HG03460 (cell line): ENCODE results near the gene RBMS3.
"Not testable (repeated sequence)": the region's sequence is repeated elsewhere in the genome, so short reads cannot be mapped to it uniquely, and the experiment has no call there.

Experiments used
- ATAC-seq: cut with Tn5 transposase; IDR thresholded peaks from one replicate; pipeline ENCODE4 v1.9.1; 2021; ENCODE audit not compliant: unreplicated experiment

Gene RBMS3

GRCh38 chr3:29382409-29382808 is 101.5 kb downstream of the RBMS3 start:
- ATAC-seq = no peak

- ATAC-seq = no peak
Observed at GRCh38 chr3:29382845-29383244, 102.0 kb downstream of the RBMS3 start.

GRCh38 chr3:29384640-29385039 is 103.8 kb downstream of the RBMS3 start:
- ATAC-seq = no peak

- ATAC-seq = no peak
Observed at GRCh38 chr3:29385046-29385830, 104.4 kb downstream of the RBMS3 start.

GRCh38 chr3:29389362-29389761 is 108.5 kb downstream of the RBMS3 start:
- no peak for ATAC-seq

DNA sequence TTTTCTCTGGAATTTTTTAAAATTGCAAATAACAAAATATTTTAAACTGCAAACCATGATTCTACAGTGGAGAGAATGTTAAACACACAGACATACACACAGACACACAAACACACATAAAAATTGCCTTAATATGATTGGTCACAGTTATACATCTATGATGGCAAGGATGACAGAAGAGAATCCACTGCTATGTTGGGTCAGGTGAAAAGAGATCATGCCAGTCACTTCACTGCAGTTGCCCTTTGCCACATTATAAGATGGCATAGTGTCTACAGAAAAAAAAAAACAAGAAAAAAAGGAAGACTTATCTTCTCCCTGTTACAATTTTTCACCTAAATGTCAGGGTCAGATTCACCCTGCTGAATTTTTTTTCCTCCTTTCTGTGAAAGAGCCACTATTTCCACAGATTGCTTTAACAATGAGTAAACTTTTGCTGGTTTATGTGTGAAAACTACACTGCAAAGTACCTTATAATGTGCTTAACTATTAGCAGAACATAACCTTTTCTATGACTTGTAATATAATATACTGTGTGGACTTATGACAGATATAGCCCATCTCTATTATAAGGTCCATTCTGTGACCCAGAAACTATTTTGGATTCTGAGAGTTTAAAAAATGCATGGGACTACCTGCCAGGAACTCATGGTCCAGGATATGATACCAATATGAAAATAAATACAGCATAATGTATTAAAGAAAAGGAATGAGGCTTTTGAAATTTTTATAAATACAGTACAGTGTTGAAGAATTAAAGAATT is 111.9 kb downstream of the RBMS3 start:
- no peak for ATAC-seq

- ATAC-seq = not testable (repeated sequence)
Observed at GRCh38 chr3:29393946-29394345, 113.1 kb downstream of the RBMS3 start.

DNA sequence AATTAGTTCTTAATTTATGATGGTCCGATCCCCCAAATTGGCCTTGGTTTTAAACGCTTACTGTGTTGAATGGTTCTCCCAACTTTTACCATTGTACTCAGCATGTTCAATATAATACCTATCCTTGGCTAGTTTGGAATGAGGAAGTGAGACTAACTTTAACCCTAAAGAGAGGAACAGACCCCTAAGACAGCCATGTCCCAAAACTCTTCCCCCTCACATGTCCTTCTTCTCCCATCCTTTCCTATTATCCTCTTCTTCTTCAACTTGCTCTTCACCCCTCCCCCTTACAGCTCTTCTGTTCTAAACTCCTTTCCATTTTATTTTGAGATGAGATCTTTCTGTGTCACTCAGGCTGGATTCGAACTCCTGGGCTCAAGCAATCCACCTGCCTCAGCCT is 116.5 kb downstream of the RBMS3 start:
- ATAC-seq = no peak

DNA sequence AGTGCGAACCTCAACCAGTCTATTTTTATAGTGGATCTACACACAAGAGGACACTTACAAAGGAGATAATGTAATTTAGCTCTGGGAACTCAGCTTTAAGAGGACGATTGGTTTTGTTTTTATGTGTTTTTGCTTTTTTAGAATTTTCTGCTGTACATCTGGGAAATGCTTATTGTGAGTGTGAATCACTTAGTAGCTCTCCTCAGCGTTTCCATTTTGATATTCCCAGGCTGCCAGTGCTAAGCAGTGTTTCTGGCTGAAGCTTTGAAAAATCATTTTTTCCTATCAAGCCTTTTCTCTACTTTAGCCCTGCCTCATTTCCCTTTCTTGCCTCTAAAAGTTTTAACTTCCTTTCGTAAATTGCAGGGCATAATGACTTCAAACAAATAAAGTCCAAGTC is 117.9 kb downstream of the RBMS3 start:
- no peak for ATAC-seq

DNA sequence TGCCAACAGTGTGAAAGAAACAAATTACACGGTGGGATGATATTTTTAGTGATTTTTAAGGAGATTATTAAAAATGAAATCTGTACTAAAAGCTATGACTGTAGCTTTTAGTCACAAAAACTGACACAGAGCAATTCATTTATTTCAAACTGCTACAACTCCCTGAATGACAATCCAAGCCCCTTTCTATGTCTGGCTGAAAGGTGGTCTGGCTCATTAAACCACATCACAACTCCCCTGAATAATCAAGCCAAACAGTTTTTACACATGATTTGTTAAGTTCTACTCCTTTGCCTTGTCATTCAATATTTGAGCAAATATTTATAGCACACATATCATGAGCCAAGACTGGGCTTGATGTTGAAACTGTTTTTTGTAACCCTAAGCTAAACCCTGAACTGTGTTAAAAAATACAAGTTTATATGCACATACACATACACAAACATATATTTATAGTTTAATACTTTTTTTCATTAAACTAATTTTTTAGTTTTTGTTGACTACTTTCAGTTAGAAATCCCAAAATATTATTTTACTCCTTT is 125.5 kb downstream of the RBMS3 start:
- no peak for ATAC-seq

GRCh38 chr3:29408676-29409075 is 127.8 kb downstream of the RBMS3 start:
- ATAC-seq = no peak

DNA sequence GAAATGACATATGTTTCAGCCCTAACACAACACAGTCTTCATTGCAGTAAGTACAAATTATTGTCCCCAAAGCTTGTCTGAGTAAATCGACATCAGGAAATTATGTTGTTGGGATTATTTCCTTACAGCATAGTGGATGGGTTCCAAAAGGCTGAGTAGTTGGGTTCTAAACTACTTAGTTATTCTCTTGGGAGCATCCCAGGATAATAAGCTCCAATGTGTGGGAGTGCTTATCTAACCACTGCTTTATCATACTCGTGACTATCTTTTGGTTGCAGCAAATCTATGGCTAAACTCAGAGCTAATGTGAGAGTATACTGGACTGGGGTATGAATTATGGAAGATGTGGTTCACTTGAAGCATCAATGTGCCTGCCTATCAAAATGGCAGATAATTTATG is 128.5 kb downstream of the RBMS3 start:
- ATAC-seq = no peak

DNA sequence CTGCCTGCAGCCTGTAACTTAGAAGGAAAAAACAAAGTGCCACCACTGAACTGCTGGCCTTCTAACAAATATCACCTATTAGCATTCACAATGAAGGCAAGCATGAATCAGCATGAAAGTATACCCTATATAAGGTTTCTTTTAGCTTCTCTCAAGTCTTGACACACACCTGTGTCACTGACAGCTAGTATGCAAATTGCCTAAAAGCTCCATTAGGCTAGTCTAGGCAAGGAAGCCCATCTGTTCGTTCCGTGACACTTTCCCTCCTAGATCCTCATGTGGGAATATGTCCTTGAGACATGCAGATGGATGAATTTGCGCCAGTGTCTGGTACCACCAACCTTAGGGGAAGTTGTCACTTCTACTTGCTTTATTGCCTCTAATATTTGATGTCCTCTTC is 129.3 kb downstream of the RBMS3 start:
- no peak for ATAC-seq

- no peak for ATAC-seq
Observed at GRCh38 chr3:29410660-29411405, 130.0 kb downstream of the RBMS3 start.

DNA sequence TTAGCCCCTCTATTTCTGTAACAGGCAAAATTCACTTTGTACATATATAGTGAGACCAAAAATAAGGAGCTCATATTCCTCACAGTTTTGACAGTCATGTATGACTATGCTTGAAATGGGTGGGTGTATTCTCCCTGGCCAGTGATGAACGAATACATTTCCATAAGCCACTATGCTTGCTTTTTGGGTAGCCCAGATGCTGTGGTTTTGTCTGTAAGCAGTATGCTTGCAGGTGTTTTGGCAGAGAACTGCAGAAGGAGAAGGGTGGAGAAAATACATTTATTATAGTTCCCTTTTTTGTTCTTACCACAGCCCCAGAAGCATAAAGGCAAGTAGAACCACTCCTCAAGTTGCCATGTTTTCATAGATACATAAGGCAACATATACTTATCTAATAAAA is 131.2 kb downstream of the RBMS3 start:
- ATAC-seq = peak; percentile 40

DNA sequence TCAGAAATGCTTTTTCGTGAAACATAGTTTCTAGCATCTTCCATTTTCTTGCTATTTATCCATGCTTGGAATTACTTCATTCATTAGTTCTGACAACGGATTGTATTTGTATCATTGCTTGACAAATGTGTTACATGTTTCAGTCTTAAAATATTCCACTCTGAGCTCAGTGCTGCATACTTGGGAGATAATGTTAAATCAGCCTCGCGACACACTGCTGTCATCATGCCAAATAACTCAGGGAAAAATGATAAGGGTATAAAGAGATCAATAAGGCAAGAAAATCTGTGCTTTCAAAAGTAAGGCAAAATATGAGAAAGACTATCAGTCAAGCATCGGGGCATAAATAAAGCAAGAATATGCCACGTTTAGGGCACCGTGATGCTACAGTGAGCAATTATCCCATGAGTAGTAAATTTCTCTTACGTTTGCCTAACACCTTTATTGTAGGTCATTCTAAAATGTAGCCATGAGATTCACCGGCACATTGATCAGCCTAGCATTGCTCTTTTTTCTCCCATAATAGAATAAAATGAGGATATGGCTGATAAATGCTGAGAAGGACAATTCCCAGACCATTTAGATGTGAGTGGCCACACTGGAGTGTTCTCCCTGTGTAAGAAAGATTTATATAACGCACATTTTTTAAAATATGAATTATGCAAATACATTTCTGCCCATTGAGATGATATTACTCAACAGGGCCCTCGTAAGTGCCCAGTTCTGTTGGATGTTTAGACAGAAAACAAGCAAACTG is 133.8 kb downstream of the RBMS3 start:
- no peak for ATAC-seq

DNA sequence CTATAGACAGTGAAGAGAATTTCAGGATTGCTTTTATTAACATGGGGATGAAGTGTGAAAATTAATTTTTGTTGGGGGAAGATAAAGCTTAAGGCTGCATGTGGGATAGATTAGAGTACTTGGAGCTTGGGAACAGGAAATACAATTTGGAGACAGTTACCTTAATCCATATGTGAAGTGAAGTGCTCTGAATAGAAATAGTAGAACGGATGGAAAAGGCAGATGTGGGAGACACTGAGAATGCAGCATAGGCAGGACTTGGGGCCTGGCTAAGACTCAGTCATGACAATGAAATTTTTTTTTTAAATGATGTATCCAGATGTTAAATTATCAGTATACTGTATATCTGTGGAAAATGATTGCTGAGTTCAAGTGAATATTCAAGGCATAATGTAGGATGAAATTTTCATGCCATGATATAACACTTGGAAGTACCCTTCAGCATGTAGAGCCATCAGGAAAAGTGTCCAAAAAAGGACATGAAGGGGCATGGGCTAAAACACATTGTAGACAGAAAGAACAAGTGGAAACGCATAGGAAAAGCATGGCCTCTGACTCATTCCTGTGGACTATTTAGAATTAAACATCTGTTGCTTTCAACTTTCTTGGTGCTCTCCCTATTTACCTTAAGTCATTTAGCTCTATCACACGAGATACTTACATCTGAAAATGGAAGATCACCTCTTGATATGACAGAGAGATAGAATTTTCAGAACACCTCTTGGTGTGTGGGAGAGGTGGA is 134.8 kb downstream of the RBMS3 start:
- ATAC-seq = no peak

- ATAC-seq = no peak
Observed at GRCh38 chr3:29416514-29416913, 135.6 kb downstream of the RBMS3 start.

GRCh38 chr3:29420106-29420505 is 139.2 kb downstream of the RBMS3 start:
- ATAC-seq = no peak
